ENCODE results near the gene SYT13. TPM values are rescaled to one million over a fixed set of nuclear protein-coding genes. Genes with fewer than 3 reads are reported as not detected.

Gene SYT13
- total and polyA plus RNA-seq, 11 donors = 0.61 to 7.5 (median 3.2) TPM

- peaks cover 14 to 68% (median 25%) of the 10 kb centered on the region in 12 donors for H3K4me1 ChIP-seq
- H3K36me3 ChIP-seq = peaks cover 0 to 27% (median 8%) of the 10 kb centered on the region in 9 donors
- peak overlapping the region in 8 of 12 donors; percentile 5 to 40 (median 19) for H3K4me3 ChIP-seq
- ATAC-seq = no peak
- no peak for TF ChIP-seq POLR2A (IDR thresholded peaks at IDR 0.05)
- TF ChIP-seq, protein P1, sequence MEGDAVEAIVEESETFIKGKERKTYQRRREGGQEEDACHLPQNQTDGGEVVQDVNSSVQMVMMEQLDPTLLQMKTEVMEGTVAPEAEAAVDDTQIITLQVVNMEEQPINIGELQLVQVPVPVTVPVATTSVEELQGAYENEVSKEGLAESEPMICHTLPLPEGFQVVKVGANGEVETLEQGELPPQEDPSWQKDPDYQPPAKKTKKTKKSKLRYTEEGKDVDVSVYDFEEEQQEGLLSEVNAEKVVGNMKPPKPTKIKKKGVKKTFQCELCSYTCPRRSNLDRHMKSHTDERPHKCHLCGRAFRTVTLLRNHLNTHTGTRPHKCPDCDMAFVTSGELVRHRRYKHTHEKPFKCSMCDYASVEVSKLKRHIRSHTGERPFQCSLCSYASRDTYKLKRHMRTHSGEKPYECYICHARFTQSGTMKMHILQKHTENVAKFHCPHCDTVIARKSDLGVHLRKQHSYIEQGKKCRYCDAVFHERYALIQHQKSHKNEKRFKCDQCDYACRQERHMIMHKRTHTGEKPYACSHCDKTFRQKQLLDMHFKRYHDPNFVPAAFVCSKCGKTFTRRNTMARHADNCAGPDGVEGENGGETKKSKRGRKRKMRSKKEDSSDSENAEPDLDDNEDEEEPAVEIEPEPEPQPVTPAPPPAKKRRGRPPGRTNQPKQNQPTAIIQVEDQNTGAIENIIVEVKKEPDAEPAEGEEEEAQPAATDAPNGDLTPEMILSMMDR (IDR thresholded peaks at IDR 0.05) = no peak
- no peak for DNase-seq
- intact Hi-C loops (cut with DNase I) = loop anchor here in 2 of 10 donors (2.0 to 5.0 kb wide), 3 partner anchors 26 to 83 kb away; partner anchors contain the start of gene PRDM11 (in 1 of the 2)
- 72 to 73% (median 72%) methylated on average over 31 to 35 of the region's 35 CpGs for WGBS, 4 donors
- no peaks in the 10 kb centered on the region for H3K27me3 ChIP-seq
- no peaks in the 10 kb centered on the region for H3K9me3 ChIP-seq
- peak overlapping the region; percentile 64 to 94 (median 82) for H3K27ac ChIP-seq
These were observed 76.9 kb downstream of the SYT13 start for GRCh38 chr11:45209000-45209879.

DNA sequence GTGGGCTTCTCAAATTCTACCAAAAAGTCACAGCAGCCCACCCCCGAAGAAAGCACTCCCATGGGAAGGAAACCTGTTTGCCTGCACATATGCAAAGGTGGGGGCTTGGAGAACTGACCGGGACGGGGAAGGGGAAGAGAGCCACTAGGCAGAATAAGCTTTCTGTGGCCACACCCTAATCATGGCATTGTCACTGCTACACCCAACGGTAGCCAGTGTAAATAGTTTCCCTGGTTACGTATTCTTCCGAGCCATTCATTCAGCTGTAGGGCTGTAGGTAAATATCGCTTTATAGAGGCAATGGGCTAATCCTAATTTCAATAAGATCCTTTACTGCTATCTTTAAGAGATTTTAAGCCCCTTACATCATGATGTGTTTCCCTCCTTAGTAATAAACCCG lies 78.0 kb downstream of the SYT13 start:
- intact Hi-C loops (cut with DNase I) = loop anchor here in 2 of 10 donors (2.0 to 5.0 kb wide), 3 partner anchors 25 to 84 kb away; partner anchors contain the start of gene PRDM11 (in 1 of the 2)
- TF ChIP-seq, protein P1 (IDR thresholded peaks at IDR 0.05) = no peak
- no peak for TF ChIP-seq POLR2A (IDR thresholded peaks at IDR 0.05)
- Histone ChIP-seq H3K4me3 (no peak overlapping the region), H3K27me3 (no peaks in the 10 kb centered on the region), H3K9me3 (peaks cover 0 to 4% (median 0%) of the 10 kb centered on the region in 12 donors), H3K27ac (peak overlapping the region in 3 of 12 donors; percentile 82 to 93 (median 93)), H3K4me1 (peaks cover 14 to 61% (median 25%) of the 10 kb centered on the region in 12 donors), H3K36me3 (peaks cover 0 to 23% (median 5%) of the 10 kb centered on the region in 9 donors)
- 62 to 80% (median 71%) methylated on average over 8 of the region's 8 CpGs for WGBS, 4 donors
- no peak for ATAC-seq
- DNase-seq = no peak

GRCh38 chr11:45205978-45206377 lies 80.2 kb downstream of the SYT13 start:
- WGBS, 4 donors = 53 to 78% (median 66%) methylated on average over 7 of the region's 7 CpGs

More at GRCh38 chr11:45205978-45206377, 80.2 kb downstream of the SYT13 start:
- DNase-seq (no peak), ATAC-seq (no peak)
- TF ChIP-seq POLR2A (IDR thresholded peaks at IDR 0.05) = no peak
- TF ChIP-seq, protein P1 (IDR thresholded peaks at IDR 0.05) = no peak
- intact Hi-C loops (cut with DNase I) = loop anchor here in 1 of 10 donors (5.0 kb wide), 1 partner anchor 86 kb away; no protein-coding TSS in a partner anchor
- Histone ChIP-seq H3K36me3 (peaks cover 0 to 15% (median 0%) of the 10 kb centered on the region in 9 donors), H3K9me3 (peaks cover 0 to 7% (median 0%) of the 10 kb centered on the region in 12 donors), H3K27ac (no peak overlapping the region), H3K4me1 (peaks cover 14 to 47% (median 24%) of the 10 kb centered on the region in 12 donors), H3K4me3 (no peak overlapping the region), H3K27me3 (no peaks in the 10 kb centered on the region)
